OCI-LY1 (cell line): ENCODE results near the gene THAP12.

ENCODE experiments used
- H2AFZ ChIP-seq: fragments of 200-600 bp; sonication (generic), shearing (Covaris generic); 2 replicates; pipeline ENCODE4 v1.6.0; 2014; ENCODE audit warnings: antibody characterized with exemption, mild to moderate bottlenecking, low read length
- H3F3A ChIP-seq: fragments of 200-600 bp; sonication (generic), shearing (Covaris generic); 2 replicates; pipeline ENCODE4 v1.6.0; 2014; ENCODE audit warnings: mild to moderate bottlenecking, antibody characterized with exemption, low read length, moderate library complexity; ENCODE audit not compliant: insufficient read depth
- H3K27ac ChIP-seq: fragments of 200-600 bp; sonication (generic); 2 replicates; pipeline ENCODE4 v1.5.1; 2014; ENCODE audit warnings: low read length, mixed run types, mild to moderate bottlenecking, low read depth; ENCODE audit not compliant: poor library complexity, severe bottlenecking
- H3K27me3 ChIP-seq: fragments of 200-600 bp; sonication (generic); 2 replicates; pipeline ENCODE4 v1.6.0; 2014; ENCODE audit warnings: antibody characterized with exemption, mild to moderate bottlenecking, low read length, moderate library complexity; ENCODE audit not compliant: insufficient read depth
- H3K36me3 ChIP-seq: fragments of 200-600 bp; sonication (generic); 2 replicates; pipeline ENCODE4 v1.6.1; 2014; ENCODE audit warnings: mild to moderate bottlenecking, antibody characterized with exemption, low read length, moderate library complexity, mixed read lengths; ENCODE audit not compliant: insufficient read depth
- H3K4me1 ChIP-seq: fragments of 200-600 bp; sonication (generic); 2 replicates; pipeline ENCODE4 v1.5.1; 2014; ENCODE audit warnings: mild to moderate bottlenecking, low read length, moderate library complexity; ENCODE audit not compliant: insufficient read depth, severe bottlenecking
- H3K4me2 ChIP-seq: fragments of 200-600 bp; sonication (generic), shearing (Covaris generic); 2 replicates; pipeline ENCODE4 v1.6.1; 2014; ENCODE audit warnings: low read length
- H3K4me3 ChIP-seq: fragments of 200-600 bp; sonication (generic); 2 replicates; pipeline ENCODE4 v1.5.1; 2014; ENCODE audit warnings: low read length, low read depth, mild to moderate bottlenecking, mixed read lengths; ENCODE audit not compliant: poor library complexity, severe bottlenecking
- H3K79me2 ChIP-seq: fragments of 200-600 bp; shearing (Covaris generic); 2 replicates; pipeline ENCODE4 v1.6.1; 2016; ENCODE audit warnings: mixed run types, low read length, mixed read lengths; ENCODE audit not compliant: insufficient read depth
- H3K9ac ChIP-seq: fragments of 200-600 bp; sonication (generic), shearing (Covaris generic); 2 replicates; pipeline ENCODE4 v1.6.1; 2014; ENCODE audit warnings: mild to moderate bottlenecking, low read length, mixed read lengths
- H3K9me2 ChIP-seq: fragments of 200-600 bp; sonication (generic), shearing (Covaris generic); 2 replicates; pipeline ENCODE4 v1.6.1; 2014; ENCODE audit warnings: low read depth, mild to moderate bottlenecking, low read length, mixed read lengths
- H3K9me3 ChIP-seq: fragments of 200-600 bp; shearing (Covaris generic); 2 replicates; pipeline ENCODE4 v1.6.1; 2014; ENCODE audit warnings: low read length, mixed read lengths
- H4K20me1 ChIP-seq: fragments of 200-600 bp; sonication (generic), shearing (Covaris generic); 2 replicates; pipeline ENCODE4 v1.6.0; 2016; ENCODE audit warnings: mild to moderate bottlenecking, low read length; ENCODE audit not compliant: insufficient read depth
- EZH2 ChIP-seq: fragments of 200-600 bp; sonication (generic), shearing (Covaris generic); IDR thresholded peaks from 2 replicates; pipeline ENCODE4 v1.8.0; 2017; ENCODE audit warnings: borderline replicate concordance, mixed run types, mild to moderate bottlenecking, antibody characterized with exemption, low read length, moderate library complexity, mixed read lengths
- TF ChIP-seq, protein P1 (sequence below): fragments of 200-600 bp; sonication (generic), shearing (Covaris generic); IDR thresholded peaks from 2 replicates; pipeline ENCODE4 v1.5.1; 2017; ENCODE audit warnings: mild to moderate bottlenecking, antibody characterized with exemption, low read length, moderate library complexity, mixed read lengths

THAP12 gene

DNA sequence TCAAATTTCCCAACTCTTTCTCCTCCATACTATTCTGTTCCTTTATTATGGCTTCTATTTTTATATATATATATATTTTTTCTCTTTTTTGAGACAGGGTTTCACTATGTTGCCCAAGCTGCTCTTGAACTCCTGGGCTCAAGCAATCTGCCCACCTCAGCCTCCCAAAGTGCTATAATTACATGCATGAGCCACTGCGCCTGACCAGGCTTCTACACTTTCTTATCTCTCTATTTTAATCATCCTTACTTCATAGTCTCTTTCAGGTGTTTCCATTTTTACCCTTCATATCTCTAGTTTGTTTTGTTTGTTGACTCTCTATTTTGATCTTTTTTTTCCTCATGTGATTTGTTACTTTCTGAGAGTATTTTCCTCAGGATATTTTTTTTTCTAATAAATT, 20.0 kb upstream of the THAP12 start:
- Histone ChIP-seq H3K9me3 (no peaks in the 10 kb centered on the region), H3K36me3 (no peaks in the 10 kb centered on the region), H4K20me1 (no peaks in the 10 kb centered on the region), H3F3A (no peaks in the 10 kb centered on the region; the same call in 1 of the 2 replicates), H3K9ac (no peak overlapping the region), H3K79me2 (no peaks in the 10 kb centered on the region), H3K27me3 (no peaks in the 10 kb centered on the region; the same call in 1 of the 2 replicates), H2AFZ (no peak overlapping the region), H3K4me3 (no peak overlapping the region), H3K27ac (no peak overlapping the region), H3K4me1 (no peaks in the 10 kb centered on the region), H3K4me2 (no peak overlapping the region), H3K9me2 (no peaks in the 10 kb centered on the region)
- TF ChIP-seq, protein P1, sequence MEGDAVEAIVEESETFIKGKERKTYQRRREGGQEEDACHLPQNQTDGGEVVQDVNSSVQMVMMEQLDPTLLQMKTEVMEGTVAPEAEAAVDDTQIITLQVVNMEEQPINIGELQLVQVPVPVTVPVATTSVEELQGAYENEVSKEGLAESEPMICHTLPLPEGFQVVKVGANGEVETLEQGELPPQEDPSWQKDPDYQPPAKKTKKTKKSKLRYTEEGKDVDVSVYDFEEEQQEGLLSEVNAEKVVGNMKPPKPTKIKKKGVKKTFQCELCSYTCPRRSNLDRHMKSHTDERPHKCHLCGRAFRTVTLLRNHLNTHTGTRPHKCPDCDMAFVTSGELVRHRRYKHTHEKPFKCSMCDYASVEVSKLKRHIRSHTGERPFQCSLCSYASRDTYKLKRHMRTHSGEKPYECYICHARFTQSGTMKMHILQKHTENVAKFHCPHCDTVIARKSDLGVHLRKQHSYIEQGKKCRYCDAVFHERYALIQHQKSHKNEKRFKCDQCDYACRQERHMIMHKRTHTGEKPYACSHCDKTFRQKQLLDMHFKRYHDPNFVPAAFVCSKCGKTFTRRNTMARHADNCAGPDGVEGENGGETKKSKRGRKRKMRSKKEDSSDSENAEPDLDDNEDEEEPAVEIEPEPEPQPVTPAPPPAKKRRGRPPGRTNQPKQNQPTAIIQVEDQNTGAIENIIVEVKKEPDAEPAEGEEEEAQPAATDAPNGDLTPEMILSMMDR = no peak
- no peak for TF ChIP-seq EZH2

GRCh38 chr11:76397383-76397782, 16.5 kb upstream of the THAP12 start:
- H3K36me3 ChIP-seq = no peaks in the 10 kb centered on the region
- no peaks in the 10 kb centered on the region for H4K20me1 ChIP-seq
- TF ChIP-seq, protein P1 = no peak
- no peak for TF ChIP-seq EZH2
- no peak overlapping the region for H3K9ac ChIP-seq
- H2AFZ ChIP-seq = no peak overlapping the region
- no peaks in the 10 kb centered on the region; the same call in 1 of the 2 replicates for H3K27me3 ChIP-seq
- no peak overlapping the region for H3K27ac ChIP-seq
- no peaks in the 10 kb centered on the region for H3K9me2 ChIP-seq
- no peak overlapping the region for H3K4me3 ChIP-seq
- H3K9me3 ChIP-seq = no peaks in the 10 kb centered on the region
- H3K79me2 ChIP-seq = no peaks in the 10 kb centered on the region
- no peaks in the 10 kb centered on the region for H3F3A ChIP-seq
- no peaks in the 10 kb centered on the region for H3K4me1 ChIP-seq
- H3K4me2 ChIP-seq = no peak overlapping the region

DNA sequence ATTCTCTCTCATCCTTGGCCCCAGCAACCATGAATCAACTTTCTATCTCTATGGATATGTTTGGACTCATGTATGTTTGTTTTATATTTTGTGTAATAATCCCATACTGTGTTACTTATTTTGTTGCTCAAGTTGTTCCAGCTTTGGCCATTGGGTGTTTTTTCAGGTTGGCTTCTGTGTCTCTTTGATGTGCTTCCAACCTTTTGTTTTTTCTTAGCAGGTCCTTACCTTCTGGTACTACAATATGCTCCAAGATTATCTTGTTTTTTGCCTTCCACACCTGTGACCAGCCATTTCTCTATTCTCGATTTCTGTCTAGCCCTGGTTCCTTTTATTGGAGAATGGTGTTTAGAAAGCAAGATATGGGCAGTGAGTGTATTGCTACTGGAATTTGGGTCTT, 14.4 kb upstream of the THAP12 start:
- Histone ChIP-seq H3K4me2 (no peak overlapping the region), H2AFZ (no peak overlapping the region), H3K4me1 (no peaks in the 10 kb centered on the region), H3K27ac (no peak overlapping the region), H3K9ac (no peak overlapping the region), H4K20me1 (no peaks in the 10 kb centered on the region), H3K27me3 (no peaks in the 10 kb centered on the region; the same call in 1 of the 2 replicates), H3K79me2 (no peaks in the 10 kb centered on the region), H3F3A (no peaks in the 10 kb centered on the region), H3K9me2 (no peaks in the 10 kb centered on the region), H3K9me3 (no peaks in the 10 kb centered on the region), H3K4me3 (no peak overlapping the region), H3K36me3 (no peaks in the 10 kb centered on the region)
- TF ChIP-seq EZH2 = no peak
- TF ChIP-seq, protein P1 = no peak
